ENCODE data around the gene PUDP. TPM values are rescaled to one million over a fixed set of nuclear protein-coding genes. Genes with fewer than 3 reads are reported as not detected.
"Not testable (repeated sequence)": the region's sequence is repeated elsewhere in the genome, so short reads cannot be mapped to it uniquely, and the experiment has no call there.

PUDP gene
- 10 to 100 TPM; 27.1 to 36.6 (median 28.1) TPM for total RNA-seq

DNA sequence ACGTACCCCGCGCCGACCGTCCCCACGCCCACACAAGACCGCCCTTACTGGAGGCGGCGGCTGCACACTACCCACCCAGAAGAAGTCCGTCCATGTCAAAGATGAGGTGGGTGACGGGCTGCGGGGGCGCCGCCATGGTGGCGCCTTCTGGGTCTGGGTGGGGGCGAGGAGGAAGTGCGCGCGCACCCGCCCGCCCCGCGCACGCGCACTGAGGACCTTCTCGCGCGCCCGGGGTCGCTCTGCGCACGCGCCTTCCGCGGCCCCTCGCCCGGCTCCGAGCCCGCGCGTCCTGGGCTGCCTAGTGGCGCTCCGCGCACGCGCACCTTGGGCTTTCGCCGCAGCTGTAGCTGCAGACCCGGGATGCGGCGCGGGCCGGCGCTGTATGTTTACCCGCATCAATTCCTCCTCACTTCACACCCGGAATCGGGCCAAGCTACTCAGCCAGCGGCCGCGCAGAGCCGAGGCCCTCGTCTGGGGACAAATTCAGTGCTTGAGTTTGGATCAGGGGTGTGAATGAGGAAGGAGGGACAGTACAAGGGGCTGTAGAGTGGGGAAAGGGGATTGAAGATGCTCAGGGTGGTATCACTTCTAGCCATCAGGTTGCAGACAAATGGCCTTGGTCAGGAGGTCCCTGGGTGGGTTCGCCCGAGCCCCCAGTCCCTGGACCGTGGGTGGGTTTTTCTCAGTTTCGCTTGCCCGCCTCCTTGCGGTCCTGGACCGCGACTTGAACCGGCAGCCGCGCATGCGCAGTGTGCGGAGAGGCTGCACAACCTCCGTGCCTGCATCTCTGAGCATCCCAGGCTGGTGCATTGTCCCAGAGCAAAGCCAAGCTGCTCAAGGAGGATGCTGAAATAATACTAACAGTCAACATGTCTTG, at the start of gene PUDP:
Gene PUDP, minus strand, starts transcription at position 176 of the 877 bp plus-strand sequence. Its CDS starts 40 bp downstream, at position 136.
- Mint-ChIP-seq H3K36me3 (ENCODE audit: insufficient read depth) (no peaks in the 10 kb centered on the region), H3K9me3 (no peaks in the 10 kb centered on the region), H3K27me3 (ENCODE audit: low read depth) (no peaks in the 10 kb centered on the region), H3K4me1 (ENCODE audit: low read depth) (peaks cover 13% of the 10 kb centered on the region), H3K4me3 (peak within 1 kb of the TSS; percentile 83)
- ATAC-seq (peak; percentile 91 to 92), DNase-seq (peak; percentile 88)

DNA sequence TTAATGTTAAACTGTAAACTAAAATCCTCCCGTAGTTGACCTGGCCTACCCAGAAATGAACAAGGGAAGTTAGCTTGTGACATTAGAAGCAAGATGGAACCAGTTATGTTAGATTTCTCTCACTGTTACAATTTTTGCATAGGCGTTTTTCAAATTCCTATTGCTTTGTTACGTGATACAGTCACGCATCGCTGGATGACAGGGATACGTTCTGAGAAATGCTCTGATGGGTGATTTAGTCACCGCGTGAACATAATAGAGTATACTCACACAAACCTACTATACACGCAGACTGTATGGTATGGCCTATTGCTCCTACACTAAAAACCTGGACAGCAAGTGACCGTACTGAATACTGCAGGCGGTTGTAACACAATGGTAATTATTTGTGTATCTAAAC, 46.7 kb upstream of the PUDP start:
- Mint-ChIP-seq H3K36me3 (ENCODE audit: insufficient read depth) (no peaks in the 10 kb centered on the region), H3K9me3 (no peaks in the 10 kb centered on the region), H3K4me3 (no peak overlapping the region), H3K27me3 (ENCODE audit: low read depth) (no peaks in the 10 kb centered on the region), H3K4me1 (ENCODE audit: low read depth) (no peaks in the 10 kb centered on the region)
- DNase-seq (no peak), ATAC-seq (no peak)

DNA sequence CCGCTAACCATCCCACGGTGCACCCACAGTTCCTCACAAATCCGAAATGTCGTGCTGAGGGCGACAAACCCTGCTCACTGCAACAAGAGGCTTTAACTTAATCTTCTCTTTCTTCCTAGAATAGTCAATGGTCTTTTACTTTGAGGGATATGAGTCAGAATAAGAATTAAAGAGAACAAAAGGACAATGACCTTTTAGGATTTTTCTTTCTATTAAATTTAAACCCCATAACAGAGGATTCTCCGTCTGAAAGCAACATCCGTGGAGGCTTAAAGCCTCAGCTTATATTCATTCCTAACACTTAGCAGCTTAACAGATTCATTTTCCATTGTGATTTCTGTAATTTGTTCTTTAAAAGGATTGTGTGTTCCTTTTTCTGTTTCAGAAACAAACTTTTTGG, 44.9 kb upstream of the PUDP start:
- Mint-ChIP-seq H3K4me1 (ENCODE audit: low read depth) (no peaks in the 10 kb centered on the region), H3K9me3 (no peaks in the 10 kb centered on the region), H3K4me3 (no peak overlapping the region), H3K27me3 (ENCODE audit: low read depth) (no peaks in the 10 kb centered on the region), H3K36me3 (ENCODE audit: insufficient read depth) (no peaks in the 10 kb centered on the region)
- ATAC-seq (no peak), DNase-seq (no peak)

DNA sequence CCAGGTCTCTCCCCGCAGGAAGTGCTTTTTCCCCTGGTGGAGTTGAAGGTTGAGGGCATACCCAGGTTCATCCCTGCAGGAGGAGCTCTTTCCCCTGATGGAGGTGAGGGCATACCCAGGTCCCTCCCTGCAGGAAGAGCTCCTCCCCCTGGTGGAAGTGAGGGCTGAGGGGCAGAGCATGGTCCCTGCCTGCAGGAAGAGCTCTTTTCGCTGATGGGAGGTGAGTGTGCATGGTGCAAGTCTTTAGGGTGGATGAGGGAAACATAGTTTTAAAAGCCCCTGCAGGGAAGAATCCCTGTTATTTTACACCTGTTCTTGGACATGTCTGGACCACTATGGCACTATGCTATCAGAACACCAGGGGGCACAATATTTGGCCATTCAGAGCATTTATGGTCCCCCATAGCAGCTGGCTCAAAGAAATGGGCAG, 43.7 kb upstream of the PUDP start:
- DNase-seq (no peak), ATAC-seq (no peak)
- Mint-ChIP-seq H3K4me3 (no peak overlapping the region), H3K4me1 (ENCODE audit: low read depth) (no peaks in the 10 kb centered on the region), H3K9me3 (no peaks in the 10 kb centered on the region), H3K27me3 (ENCODE audit: low read depth) (no peaks in the 10 kb centered on the region), H3K36me3 (ENCODE audit: insufficient read depth) (no peaks in the 10 kb centered on the region)

DNA sequence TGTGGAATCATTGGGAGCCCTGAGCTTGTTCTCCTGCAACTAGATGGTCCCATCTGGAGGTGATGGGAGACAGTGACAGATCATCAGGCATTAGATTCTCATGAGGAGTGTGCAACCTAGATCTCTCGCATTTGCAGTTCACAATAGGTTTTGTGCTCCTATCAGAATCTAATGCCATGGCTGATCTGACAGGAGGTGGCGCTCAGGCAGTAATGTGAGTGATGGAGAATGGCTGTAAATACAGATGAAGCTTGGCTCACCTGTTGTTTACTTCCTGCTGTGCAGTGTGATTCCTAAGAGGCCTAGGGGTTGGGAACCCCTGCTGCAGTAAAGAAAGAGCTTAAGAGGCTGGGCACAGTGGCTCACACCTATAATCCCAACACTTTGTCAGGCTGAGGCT, 42.2 kb upstream of the PUDP start:
- Mint-ChIP-seq H3K4me3 (no peak overlapping the region), H3K27me3 (ENCODE audit: low read depth) (no peaks in the 10 kb centered on the region), H3K4me1 (ENCODE audit: low read depth) (no peaks in the 10 kb centered on the region), H3K9me3 (no peaks in the 10 kb centered on the region), H3K36me3 (ENCODE audit: insufficient read depth) (no peaks in the 10 kb centered on the region)
- DNase-seq (no peak), ATAC-seq (no peak)

DNA sequence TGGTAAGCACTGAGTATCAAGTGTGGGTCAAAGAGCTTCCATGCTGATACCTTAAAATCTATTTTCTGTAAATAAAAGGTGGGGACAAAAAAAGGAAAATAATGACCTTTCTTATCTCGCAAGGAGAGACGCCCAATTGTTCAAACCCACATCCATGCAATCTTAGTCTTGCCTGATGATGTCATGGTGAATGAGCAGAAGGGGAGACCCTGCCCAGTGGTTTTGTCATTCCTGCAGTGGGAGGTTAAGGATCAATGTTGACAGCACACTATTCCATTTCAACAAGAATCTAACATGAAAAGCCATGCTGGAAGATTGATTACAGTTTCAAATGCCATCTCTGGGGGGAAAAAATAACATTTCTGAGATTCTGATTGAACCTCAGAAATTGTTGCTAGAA, 40.7 kb upstream of the PUDP start:
- no peaks in the 10 kb centered on the region for H3K9me3 Mint-ChIP-seq
- no peak overlapping the region for H3K4me3 Mint-ChIP-seq
- ATAC-seq (no peak), DNase-seq (no peak)
- no peaks in the 10 kb centered on the region for H3K27me3 Mint-ChIP-seq (ENCODE audit: low read depth)
- no peaks in the 10 kb centered on the region for H3K36me3 Mint-ChIP-seq (ENCODE audit: insufficient read depth)
- no peaks in the 10 kb centered on the region for H3K4me1 Mint-ChIP-seq (ENCODE audit: low read depth)

DNA sequence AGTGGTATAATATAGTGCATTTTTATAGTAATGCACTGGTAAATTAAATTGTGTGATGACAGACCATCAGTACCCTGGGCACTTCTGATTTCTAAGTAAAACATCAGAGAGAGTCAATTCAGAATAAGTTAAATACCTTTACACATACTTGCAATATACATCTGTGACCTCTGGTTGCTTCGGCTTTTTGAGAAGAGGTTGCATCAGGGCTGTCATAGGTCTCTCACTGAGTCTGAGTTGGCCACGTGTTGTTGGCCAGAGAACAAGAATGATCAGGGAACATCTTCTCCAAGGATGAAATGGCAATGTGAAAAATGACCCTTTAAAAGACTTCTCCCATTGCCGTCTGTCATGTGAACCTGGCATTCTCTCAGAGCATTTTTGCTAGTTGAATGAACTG, 36.9 kb upstream of the PUDP start:
- H3K27me3 Mint-ChIP-seq (ENCODE audit: low read depth) = no peaks in the 10 kb centered on the region
- DNase-seq = no peak
- no peak overlapping the region for H3K4me3 Mint-ChIP-seq
- no peaks in the 10 kb centered on the region for H3K9me3 Mint-ChIP-seq
- ATAC-seq = no peak
- H3K36me3 Mint-ChIP-seq (ENCODE audit: insufficient read depth) = no peaks in the 10 kb centered on the region
- no peaks in the 10 kb centered on the region for H3K4me1 Mint-ChIP-seq (ENCODE audit: low read depth)

DNA sequence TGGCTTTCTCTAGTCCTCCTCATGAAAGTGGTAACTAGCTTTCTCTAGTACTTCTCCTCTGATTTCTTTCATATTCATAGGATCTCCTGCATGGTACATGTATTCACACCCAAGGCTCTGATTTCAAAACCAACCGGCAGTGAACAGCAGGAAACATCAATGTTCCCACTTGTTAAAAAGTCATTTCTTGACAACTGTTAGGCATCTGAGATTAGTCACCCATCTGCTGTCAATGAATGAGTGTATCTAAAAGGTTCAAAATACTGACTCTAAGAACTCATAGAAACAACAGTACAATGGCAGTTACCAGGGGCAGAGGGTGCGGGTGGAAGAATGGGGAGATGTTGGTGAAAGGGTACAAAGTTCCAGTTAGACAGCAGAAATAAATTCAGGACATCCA, 31.5 kb upstream of the PUDP start:
- Mint-ChIP-seq H3K36me3 (ENCODE audit: insufficient read depth) (peaks cover 2% of the 10 kb centered on the region), H3K27me3 (ENCODE audit: low read depth) (no peaks in the 10 kb centered on the region), H3K4me1 (ENCODE audit: low read depth) (no peaks in the 10 kb centered on the region), H3K9me3 (no peaks in the 10 kb centered on the region), H3K4me3 (no peak overlapping the region)
- no peak for DNase-seq
- ATAC-seq = no peak

DNA sequence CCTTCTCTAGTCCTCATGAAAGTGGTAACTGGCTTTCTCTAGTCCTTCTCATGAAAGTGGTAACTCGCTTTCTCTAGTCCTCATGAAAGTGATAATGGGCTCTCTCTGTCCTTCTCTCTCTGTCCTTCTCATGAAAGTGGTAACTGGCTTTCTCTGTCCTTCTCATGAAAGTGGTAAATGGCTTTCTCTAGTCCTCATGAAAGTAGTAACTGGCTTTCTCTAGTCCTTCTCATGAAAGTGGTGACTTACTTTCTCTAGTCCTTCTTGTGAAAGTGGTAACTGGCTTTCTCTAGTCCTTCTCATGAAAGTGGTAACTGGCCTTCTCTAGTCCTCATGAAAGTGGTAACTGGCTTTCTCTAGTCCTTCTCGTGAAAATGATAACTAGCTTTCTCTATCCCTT, 30.9 kb upstream of the PUDP start:
- DNase-seq; ATAC-seq; H3K36me3 Mint-ChIP-seq (ENCODE audit: insufficient read depth); H3K27me3 Mint-ChIP-seq (ENCODE audit: low read depth); H3K4me3 Mint-ChIP-seq; H3K9me3 Mint-ChIP-seq; H3K4me1 Mint-ChIP-seq (ENCODE audit: low read depth): not testable (repeated sequence)

DNA sequence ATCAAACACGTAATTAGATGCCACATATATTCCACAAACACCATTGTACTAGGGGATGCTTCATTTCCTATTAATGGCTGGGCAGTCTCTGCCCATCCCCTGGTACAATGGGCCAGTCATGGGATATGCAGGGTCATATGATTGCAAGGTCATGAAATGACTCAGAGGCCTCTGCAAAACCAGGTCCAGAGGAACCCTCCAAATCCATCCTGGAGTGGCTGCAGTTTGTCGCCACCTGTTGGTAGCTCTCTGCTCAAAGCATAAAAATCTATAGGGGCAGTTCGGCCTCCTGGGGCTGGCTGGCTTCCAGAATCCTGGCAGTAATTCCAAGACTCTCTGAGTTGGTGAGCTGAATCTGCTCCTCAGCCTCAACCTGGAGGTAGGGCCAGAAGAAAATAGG, 22.9 kb upstream of the PUDP start:
- Mint-ChIP-seq H3K27me3 (ENCODE audit: low read depth) (no peaks in the 10 kb centered on the region), H3K4me1 (ENCODE audit: low read depth) (no peaks in the 10 kb centered on the region), H3K36me3 (ENCODE audit: insufficient read depth) (peaks cover 2% of the 10 kb centered on the region), H3K4me3 (no peak overlapping the region), H3K9me3 (peaks cover 3% of the 10 kb centered on the region)
- ATAC-seq (peak in 1 of 2 donors; percentile 50), DNase-seq (peak; percentile 27)

DNA sequence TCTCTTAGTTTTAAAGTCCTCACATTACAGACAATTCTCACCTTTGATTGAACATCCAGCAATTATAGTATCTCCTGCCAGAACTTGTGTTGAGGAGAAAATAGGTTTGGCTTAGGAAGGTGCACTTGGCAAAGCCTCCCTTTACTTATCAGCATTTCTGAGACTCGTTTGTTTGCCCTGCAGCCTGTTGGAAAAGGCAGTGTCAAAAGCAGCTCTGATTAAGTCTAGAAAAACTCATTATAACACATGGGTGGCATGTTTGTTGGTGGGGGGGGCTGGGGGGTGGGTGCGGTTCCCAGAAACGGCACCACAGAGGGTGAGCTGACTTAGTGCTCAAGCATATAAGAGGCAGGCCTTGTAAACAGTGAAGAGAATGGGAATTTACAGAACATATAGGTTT, 21.7 kb upstream of the PUDP start:
- no peaks in the 10 kb centered on the region for H3K36me3 Mint-ChIP-seq (ENCODE audit: insufficient read depth)
- DNase-seq (no peak), ATAC-seq (no peak)
- no peak overlapping the region for H3K4me3 Mint-ChIP-seq
- no peaks in the 10 kb centered on the region for H3K27me3 Mint-ChIP-seq (ENCODE audit: low read depth)
- no peaks in the 10 kb centered on the region for H3K4me1 Mint-ChIP-seq (ENCODE audit: low read depth)
- H3K9me3 Mint-ChIP-seq = peaks cover 3% of the 10 kb centered on the region

DNA sequence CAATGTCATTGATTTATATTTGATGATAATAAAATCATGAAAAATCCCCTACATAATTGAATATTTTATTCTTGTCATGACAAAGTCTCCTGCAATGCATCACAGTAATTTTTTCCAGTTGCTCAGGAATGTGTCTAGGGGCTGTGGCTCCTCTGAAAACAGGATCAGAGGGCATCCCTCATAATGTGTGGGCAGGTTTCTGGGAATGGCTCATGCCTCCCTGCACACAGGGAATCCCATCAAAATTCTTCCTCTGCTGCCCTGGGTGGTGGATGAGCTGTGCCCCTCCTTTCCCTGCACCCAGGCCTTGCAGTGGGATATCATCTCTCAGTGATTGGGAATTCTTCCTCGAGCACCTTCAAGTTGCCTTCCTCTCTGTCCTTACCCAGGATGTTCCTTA, 20.4 kb upstream of the PUDP start:
- H3K36me3 Mint-ChIP-seq (ENCODE audit: insufficient read depth) = no peaks in the 10 kb centered on the region
- no peaks in the 10 kb centered on the region for H3K4me1 Mint-ChIP-seq (ENCODE audit: low read depth)
- ATAC-seq (no peak), DNase-seq (no peak)
- H3K27me3 Mint-ChIP-seq (ENCODE audit: low read depth) = no peaks in the 10 kb centered on the region
- H3K9me3 Mint-ChIP-seq = peaks cover 3% of the 10 kb centered on the region
- no peak overlapping the region for H3K4me3 Mint-ChIP-seq

DNA sequence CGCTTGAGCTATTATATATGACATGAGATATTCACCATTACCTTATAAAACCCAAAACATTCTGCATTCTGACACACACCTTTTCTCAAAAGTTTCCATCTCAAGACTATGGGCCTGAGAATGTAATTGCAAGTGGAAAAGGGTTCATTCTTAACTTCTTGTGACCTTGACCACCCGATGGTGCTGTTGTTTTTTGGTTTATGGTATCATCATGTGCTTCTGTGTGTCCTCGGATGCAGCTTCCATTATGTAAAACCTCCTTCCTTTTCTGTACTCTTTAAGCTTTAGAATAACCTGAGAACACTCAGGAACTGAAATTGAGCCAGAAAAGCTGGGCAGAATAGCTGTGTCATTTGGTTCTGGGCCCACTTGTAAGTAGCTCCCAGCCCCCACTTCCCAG, 16.2 kb upstream of the PUDP start:
- H3K9me3 Mint-ChIP-seq = no peaks in the 10 kb centered on the region
- no peaks in the 10 kb centered on the region for H3K27me3 Mint-ChIP-seq (ENCODE audit: low read depth)
- no peaks in the 10 kb centered on the region for H3K4me1 Mint-ChIP-seq (ENCODE audit: low read depth)
- no peak for ATAC-seq
- no peak overlapping the region for H3K4me3 Mint-ChIP-seq
- H3K36me3 Mint-ChIP-seq (ENCODE audit: insufficient read depth) = no peaks in the 10 kb centered on the region
- no peak for DNase-seq

DNA sequence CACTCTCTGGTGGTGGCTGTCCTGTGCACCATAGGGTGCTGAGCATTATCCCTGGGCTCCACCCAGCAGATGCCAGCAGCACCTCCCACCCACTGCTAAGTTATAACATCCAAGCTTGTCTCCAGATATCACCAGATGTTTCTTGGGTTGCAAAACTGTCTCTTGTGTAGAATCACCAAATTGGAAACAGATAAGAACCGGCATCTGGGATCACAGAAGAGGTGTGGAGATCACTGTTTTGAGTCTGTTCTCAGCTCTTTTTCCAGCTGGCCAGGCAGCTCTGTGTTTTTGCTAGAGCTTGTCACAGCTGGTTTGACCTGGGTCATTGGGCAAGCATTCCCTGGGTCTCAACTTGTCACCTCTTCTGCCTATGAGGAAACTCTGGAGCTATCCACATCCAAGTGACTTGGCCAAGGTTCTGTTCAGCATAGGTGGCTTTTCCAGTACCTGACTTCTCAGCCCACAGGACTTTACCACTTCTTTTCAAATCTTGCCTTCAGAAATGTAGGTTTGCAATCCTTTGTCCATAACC, 15.3 kb upstream of the PUDP start:
- no peak overlapping the region for H3K4me3 Mint-ChIP-seq
- no peaks in the 10 kb centered on the region for H3K36me3 Mint-ChIP-seq (ENCODE audit: insufficient read depth)
- H3K4me1 Mint-ChIP-seq (ENCODE audit: low read depth) = no peaks in the 10 kb centered on the region
- no peaks in the 10 kb centered on the region for H3K27me3 Mint-ChIP-seq (ENCODE audit: low read depth)
- ATAC-seq (no peak), DNase-seq (no peak)
- no peaks in the 10 kb centered on the region for H3K9me3 Mint-ChIP-seq

DNA sequence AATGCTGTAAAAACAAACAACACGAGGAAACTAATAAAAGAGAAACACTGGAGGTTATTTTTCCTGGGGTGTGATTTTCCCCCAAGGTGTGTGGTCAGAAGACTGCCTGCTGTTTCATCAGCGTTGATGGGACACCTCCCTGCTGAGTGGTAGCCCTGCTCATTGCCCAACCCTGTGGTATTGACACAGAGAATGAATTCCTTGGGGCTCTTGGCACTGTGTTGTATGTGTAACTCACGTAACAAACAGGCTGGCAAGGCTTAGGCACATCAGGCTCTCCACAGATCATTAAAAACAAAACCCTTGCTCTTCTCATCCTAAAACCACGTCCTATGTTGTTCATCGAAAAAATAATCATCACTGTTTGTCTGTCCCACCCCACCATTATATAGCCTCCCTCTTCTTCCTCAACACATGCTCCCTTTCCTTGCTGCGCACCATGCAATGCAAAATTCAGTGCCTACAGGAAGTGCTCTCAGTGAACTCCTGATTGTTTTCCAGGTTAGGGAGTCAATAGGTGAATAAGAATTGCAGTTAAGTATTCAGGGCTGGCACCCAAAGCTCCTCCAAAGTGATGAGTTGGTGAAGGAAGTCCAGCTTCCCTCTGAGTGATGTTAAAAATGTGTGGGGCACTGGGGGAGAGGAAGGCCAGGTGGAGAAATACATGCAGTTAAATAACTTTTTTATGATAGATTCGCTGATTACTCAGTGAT, 11.4 kb upstream of the PUDP start:
- Mint-ChIP-seq H3K9me3 (no peaks in the 10 kb centered on the region), H3K4me1 (ENCODE audit: low read depth) (no peaks in the 10 kb centered on the region), H3K27me3 (ENCODE audit: low read depth) (no peaks in the 10 kb centered on the region), H3K4me3 (no peak overlapping the region), H3K36me3 (ENCODE audit: insufficient read depth) (no peaks in the 10 kb centered on the region)
- ATAC-seq (no peak), DNase-seq (no peak)
